ENCODE measurements around the gene CDS2.

- TF ChIP-seq CTCF (IDR thresholded peaks at IDR 0.05; ENCODE audit: low read depth, low read length) (no peak), POLR2A (IDR thresholded peaks at IDR 0.05; ENCODE audit: extremely low read depth, insufficient read length) (no peak)
- TF ChIP-seq, protein P1, sequence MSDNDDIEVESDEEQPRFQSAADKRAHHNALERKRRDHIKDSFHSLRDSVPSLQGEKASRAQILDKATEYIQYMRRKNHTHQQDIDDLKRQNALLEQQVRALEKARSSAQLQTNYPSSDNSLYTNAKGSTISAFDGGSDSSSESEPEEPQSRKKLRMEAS (IDR thresholded peaks at IDR 0.05; ENCODE audit: low read depth, low read length) = no peak
These were observed 69.3 kb downstream of the CDS2 start for GRCh38 chr20:5196149-5196548.

All from NB4 (cell line).